ENCODE measurements around the gene HES4.

Gene HES4

GRCh38 chr1:999725-1000356 is at the start of gene HES4:
HES4 (minus strand) TSS chr1:1000097; CDS start chr1:999973, 124 bp downstream.
- DNase-seq: peak; percentile 64

GRCh38 chr1:1048765-1049164 is 48.9 kb upstream of the HES4 start:
- DNase-seq: no peak

- no peak for DNase-seq
Measured at GRCh38 chr1:1047963-1048362, 48.1 kb upstream of the HES4 start.

GRCh38 chr1:1047407-1047806 is 47.5 kb upstream of the HES4 start:
- no peak for DNase-seq

GRCh38 chr1:1046767-1047166 is 46.9 kb upstream of the HES4 start:
- no peak for DNase-seq

GRCh38 chr1:1046243-1046642 is 46.3 kb upstream of the HES4 start:
- no peak for DNase-seq

GRCh38 chr1:1045129-1045528 is 45.2 kb upstream of the HES4 start:
- DNase-seq: no peak

- DNase-seq: no peak
Measured at GRCh38 chr1:1044455-1045078, 44.7 kb upstream of the HES4 start.

- DNase-seq: no peak
Measured at GRCh38 chr1:1043921-1044320, 44.0 kb upstream of the HES4 start.

- no peak for DNase-seq
Measured at GRCh38 chr1:1043411-1043810, 43.5 kb upstream of the HES4 start.

- no peak for DNase-seq
Measured at GRCh38 chr1:1042835-1043234, 42.9 kb upstream of the HES4 start.

- DNase-seq: no peak
Measured at GRCh38 chr1:1041873-1042272, 42.0 kb upstream of the HES4 start.

- DNase-seq: no peak
Measured at GRCh38 chr1:1041092-1041523, 41.2 kb upstream of the HES4 start.

GRCh38 chr1:1040004-1040991 is 40.4 kb upstream of the HES4 start:
- peak; percentile 90 for DNase-seq

- DNase-seq: peak; percentile 68
Measured at GRCh38 chr1:1039145-1039910, 39.4 kb upstream of the HES4 start.

- no peak for DNase-seq
Measured at GRCh38 chr1:1038694-1039093, 38.8 kb upstream of the HES4 start.

GRCh38 chr1:1037366-1038327 is 37.8 kb upstream of the HES4 start:
- DNase-seq: no peak

- DNase-seq: no peak
Measured at GRCh38 chr1:1035291-1035943, 35.5 kb upstream of the HES4 start.

- DNase-seq: no peak
Measured at GRCh38 chr1:1034439-1034781, 34.5 kb upstream of the HES4 start.

- no peak for DNase-seq
Measured at GRCh38 chr1:1033731-1034438, 34.0 kb upstream of the HES4 start.

Measured in activated CD4-positive, alpha-beta T cell treated with anti-CD3 and anti-CD28 coated beads, Interleukin-2, Interleukin-6, amounts not matched to agents 100 ng/mL and 50 ng/mL, durations not matched to agents 16 hours and 8 hours (primary cell).